ENCODE measurements around the gene TEX101.

DNA sequence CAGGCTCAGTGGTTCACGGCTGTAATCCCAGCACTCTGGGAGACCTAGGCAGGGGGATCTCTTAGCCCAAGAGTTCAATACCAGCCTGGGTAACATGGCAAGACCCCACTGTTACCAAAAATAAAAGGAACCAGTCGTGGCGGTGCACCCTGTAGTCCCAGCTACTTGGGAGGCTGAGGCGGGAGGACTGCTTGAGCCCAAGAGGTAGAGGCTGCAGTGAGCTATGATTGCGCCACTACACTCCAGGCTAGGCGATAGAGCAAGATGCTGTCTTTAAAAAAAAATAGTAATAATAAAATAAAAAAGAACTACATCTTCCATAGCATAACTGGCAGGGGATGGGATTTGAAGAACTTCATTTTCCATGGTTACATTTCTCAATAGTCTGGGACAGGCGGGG, 47.7 kb downstream of the TEX101 start:
- TF ChIP-seq, protein P1, sequence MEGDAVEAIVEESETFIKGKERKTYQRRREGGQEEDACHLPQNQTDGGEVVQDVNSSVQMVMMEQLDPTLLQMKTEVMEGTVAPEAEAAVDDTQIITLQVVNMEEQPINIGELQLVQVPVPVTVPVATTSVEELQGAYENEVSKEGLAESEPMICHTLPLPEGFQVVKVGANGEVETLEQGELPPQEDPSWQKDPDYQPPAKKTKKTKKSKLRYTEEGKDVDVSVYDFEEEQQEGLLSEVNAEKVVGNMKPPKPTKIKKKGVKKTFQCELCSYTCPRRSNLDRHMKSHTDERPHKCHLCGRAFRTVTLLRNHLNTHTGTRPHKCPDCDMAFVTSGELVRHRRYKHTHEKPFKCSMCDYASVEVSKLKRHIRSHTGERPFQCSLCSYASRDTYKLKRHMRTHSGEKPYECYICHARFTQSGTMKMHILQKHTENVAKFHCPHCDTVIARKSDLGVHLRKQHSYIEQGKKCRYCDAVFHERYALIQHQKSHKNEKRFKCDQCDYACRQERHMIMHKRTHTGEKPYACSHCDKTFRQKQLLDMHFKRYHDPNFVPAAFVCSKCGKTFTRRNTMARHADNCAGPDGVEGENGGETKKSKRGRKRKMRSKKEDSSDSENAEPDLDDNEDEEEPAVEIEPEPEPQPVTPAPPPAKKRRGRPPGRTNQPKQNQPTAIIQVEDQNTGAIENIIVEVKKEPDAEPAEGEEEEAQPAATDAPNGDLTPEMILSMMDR (IDR thresholded peaks at IDR 0.05), result no peak
- no peak for TF ChIP-seq POLR2A (IDR thresholded peaks at IDR 0.05)

Measured in right lobe of liver (tissue), 4 donors.